ENCODE measurements around the gene ABHD3. TPM values are rescaled to one million over a fixed set of nuclear protein-coding genes. Genes with fewer than 3 reads are reported as not detected.
"Not testable (repeated sequence)": the region's sequence is repeated elsewhere in the genome, so short reads cannot be mapped to it uniquely, and the experiment has no call there.

ABHD3 gene
- total RNA-seq, 2 donors from 2014 or later, result 14.2 to 24.5 TPM

DNA sequence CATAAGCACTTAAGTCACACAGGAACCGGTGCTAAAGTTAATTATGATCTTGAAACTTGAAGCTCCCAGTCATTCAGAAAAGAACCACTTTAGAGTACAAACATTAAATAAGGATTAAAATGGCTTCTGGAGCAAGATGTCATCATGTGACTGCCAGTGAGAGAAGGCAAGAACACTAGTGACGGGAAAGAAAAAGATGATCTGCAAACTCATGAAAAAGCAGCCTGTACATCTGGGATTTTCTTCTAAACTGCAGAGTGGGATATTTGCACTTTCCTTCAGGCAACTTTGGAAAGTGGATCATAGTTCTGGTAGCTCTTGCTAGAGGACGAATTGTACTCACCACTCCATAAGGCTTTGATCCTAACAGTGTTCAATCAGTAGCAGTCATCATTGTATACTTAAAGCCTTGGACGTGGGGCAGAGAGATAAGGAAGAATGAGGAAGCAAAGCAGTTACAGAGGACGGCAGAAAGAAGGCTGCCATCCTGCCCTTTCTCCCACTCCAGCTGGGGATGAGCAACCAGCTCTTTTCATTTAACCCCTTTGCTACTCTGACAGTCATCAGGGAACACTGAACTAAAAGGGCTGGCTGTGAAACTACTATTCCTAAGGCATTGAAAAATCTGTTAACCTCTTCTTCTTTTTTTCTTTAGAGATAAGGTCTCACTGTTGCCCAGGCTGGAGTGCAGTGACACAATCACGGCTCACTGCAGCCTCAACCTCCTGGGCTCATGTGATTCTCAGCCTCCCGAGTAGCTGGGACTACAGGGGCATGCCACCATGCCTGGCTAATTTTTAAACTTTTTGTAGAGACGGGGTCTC lies 18.1 kb downstream of the ABHD3 start:
- Mint-ChIP-seq H3K36me3 (ENCODE audit: low read depth) (peaks cover 49% of the 10 kb centered on the region), H3K4me1 (peaks cover 7% of the 10 kb centered on the region), H3K4me3 (no peak overlapping the region), H3K27ac (no peak overlapping the region), H3K9me3 (peaks cover 17% of the 10 kb centered on the region), H3K27me3 (ENCODE audit: insufficient read depth) (no peaks in the 10 kb centered on the region)
- Histone ChIP-seq H3K9ac (ENCODE audit: extremely low read depth, low read length, poor library complexity, severe bottlenecking) (no peak overlapping the region), H3K9me3 (ENCODE audit: control insufficient read depth, low read length) (peaks cover 21% of the 10 kb centered on the region), H3K4me1 (ENCODE audit: control insufficient read depth, insufficient read depth, low read length) (peaks cover 2% of the 10 kb centered on the region), H3K27ac (ENCODE audit: low read depth, low read length) (no peak overlapping the region), H3K4me3 (ENCODE audit: low read length) (no peak overlapping the region), H3K27me3 (ENCODE audit: control insufficient read depth, insufficient read depth, low read length, poor library complexity, severe bottlenecking) (no peaks in the 10 kb centered on the region), H3K36me3 (ENCODE audit: control insufficient read depth, insufficient read depth, low read length) (peaks cover 51% of the 10 kb centered on the region)
- TF ChIP-seq, protein P1, sequence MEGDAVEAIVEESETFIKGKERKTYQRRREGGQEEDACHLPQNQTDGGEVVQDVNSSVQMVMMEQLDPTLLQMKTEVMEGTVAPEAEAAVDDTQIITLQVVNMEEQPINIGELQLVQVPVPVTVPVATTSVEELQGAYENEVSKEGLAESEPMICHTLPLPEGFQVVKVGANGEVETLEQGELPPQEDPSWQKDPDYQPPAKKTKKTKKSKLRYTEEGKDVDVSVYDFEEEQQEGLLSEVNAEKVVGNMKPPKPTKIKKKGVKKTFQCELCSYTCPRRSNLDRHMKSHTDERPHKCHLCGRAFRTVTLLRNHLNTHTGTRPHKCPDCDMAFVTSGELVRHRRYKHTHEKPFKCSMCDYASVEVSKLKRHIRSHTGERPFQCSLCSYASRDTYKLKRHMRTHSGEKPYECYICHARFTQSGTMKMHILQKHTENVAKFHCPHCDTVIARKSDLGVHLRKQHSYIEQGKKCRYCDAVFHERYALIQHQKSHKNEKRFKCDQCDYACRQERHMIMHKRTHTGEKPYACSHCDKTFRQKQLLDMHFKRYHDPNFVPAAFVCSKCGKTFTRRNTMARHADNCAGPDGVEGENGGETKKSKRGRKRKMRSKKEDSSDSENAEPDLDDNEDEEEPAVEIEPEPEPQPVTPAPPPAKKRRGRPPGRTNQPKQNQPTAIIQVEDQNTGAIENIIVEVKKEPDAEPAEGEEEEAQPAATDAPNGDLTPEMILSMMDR (conservative IDR thresholded peaks at IDR 0.05), result no peak
- 74 to 83% methylated on average over 7 to 8 of the region's 8 CpGs for WGBS, 2 experiments (ENCODE audit: insufficient coverage in 1 of 2, insufficient read length in 1 of 2)
- DNase-seq, result no peak

DNA sequence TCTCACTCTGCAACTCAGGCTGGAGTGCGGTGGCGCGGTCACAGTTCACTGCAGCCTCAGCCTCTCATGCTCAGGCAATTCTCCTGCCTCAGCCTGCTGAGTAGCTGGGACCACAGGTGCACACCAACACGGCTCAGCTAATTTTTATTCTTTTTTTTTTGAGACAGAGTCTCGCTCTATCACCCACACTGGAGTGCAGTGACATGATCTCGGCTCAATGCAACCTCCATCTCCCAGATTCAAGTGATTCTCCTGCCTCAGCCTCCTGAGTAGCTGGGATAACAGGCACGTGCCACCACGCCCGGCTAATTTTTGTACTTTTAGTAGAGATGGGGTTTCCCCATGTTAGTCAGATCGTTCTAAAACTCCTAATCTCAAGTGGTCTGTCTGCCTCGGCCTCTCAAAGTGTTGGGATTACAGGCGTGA lies 19.0 kb downstream of the ABHD3 start:
- Mint-ChIP-seq H3K36me3 (ENCODE audit: low read depth) (peaks cover 40% of the 10 kb centered on the region), H3K9me3 (peaks cover 12% of the 10 kb centered on the region)
- H3K4me1 ChIP-seq (ENCODE audit: control insufficient read depth, insufficient read depth, low read length); H3K4me3 ChIP-seq (ENCODE audit: low read length); H3K27ac Mint-ChIP-seq; H3K4me1 Mint-ChIP-seq; H3K4me3 Mint-ChIP-seq; H3K9ac ChIP-seq (ENCODE audit: extremely low read depth, low read length, poor library complexity, severe bottlenecking); H3K27me3 ChIP-seq (ENCODE audit: control insufficient read depth, insufficient read depth, low read length, poor library complexity, severe bottlenecking); H3K27me3 Mint-ChIP-seq (ENCODE audit: insufficient read depth); DNase-seq; H3K27ac ChIP-seq (ENCODE audit: low read depth, low read length): not testable (repeated sequence)
- Histone ChIP-seq H3K9me3 (ENCODE audit: control insufficient read depth, low read length) (peaks cover 12% of the 10 kb centered on the region), H3K36me3 (ENCODE audit: control insufficient read depth, insufficient read depth, low read length) (peaks cover 49% of the 10 kb centered on the region)
- WGBS, 2 experiments (ENCODE audit: insufficient coverage in 1 of 2, insufficient read length in 1 of 2), result 95 to 97% methylated on average over 11 to 12 of the region's 12 CpGs

DNA sequence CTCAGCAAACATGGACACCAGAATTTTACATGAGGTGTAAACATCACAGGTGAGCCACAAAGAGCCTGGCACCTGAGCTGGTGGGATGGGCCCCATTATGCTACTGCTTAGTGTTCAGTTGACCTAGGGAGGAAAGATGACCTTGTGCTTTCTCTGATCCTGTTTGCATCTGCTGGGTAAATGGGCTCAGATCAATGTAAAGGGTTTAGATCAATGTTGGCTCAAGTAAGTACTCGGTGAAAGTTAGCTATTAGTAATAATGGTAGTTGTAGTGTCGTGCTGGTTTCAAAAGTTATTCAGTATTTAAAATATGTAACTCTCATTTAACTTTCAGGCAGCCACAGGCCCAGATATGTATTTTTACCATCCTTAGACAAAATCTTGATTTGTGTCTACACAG lies 19.8 kb downstream of the ABHD3 start:
- Histone ChIP-seq H3K4me3 (ENCODE audit: low read length) (no peak overlapping the region), H3K9ac (ENCODE audit: extremely low read depth, low read length, poor library complexity, severe bottlenecking) (no peak overlapping the region), H3K9me3 (ENCODE audit: control insufficient read depth, low read length) (peaks cover 5% of the 10 kb centered on the region), H3K27me3 (ENCODE audit: control insufficient read depth, insufficient read depth, low read length, poor library complexity, severe bottlenecking) (no peaks in the 10 kb centered on the region), H3K4me1 (ENCODE audit: control insufficient read depth, insufficient read depth, low read length) (peaks cover 2% of the 10 kb centered on the region), H3K27ac (ENCODE audit: low read depth, low read length) (no peak overlapping the region), H3K36me3 (ENCODE audit: control insufficient read depth, insufficient read depth, low read length) (peaks cover 53% of the 10 kb centered on the region)
- Mint-ChIP-seq H3K4me1 (peaks cover 7% of the 10 kb centered on the region), H3K27ac (no peak overlapping the region), H3K36me3 (ENCODE audit: low read depth) (peaks cover 33% of the 10 kb centered on the region), H3K4me3 (no peak overlapping the region), H3K27me3 (ENCODE audit: insufficient read depth) (no peaks in the 10 kb centered on the region), H3K9me3 (peaks cover 5% of the 10 kb centered on the region)
- 100% methylated on average over 1 of the region's 2 CpGs; no CpG with 5 or more reads in 1 of the 2 experiments for WGBS, 2 experiments (ENCODE audit: insufficient coverage in 1 of 2, insufficient read length in 1 of 2)
- DNase-seq, result no peak
- TF ChIP-seq, protein P1 (conservative IDR thresholded peaks at IDR 0.05), result no peak

Measured in endodermal cell (in vitro differentiated cells).